ENCODE results near the gene HSPA8.
"Not testable (repeated sequence)": the region's sequence is repeated elsewhere in the genome, so short reads cannot be mapped to it uniquely, and the experiment has no call there.

Gene HSPA8

GRCh38 chr11:123061403-123062157 lies at the start of gene HSPA8:
TSS of gene HSPA8 (minus strand) at chr11:123062136. CDS start at chr11:123061324, 812 bp downstream.
- DNase-seq = peak; percentile 89

GRCh38 chr11:123111465-123111864 lies 49.5 kb upstream of the HSPA8 start:
- DNase-seq = no peak

- no peak for DNase-seq
Measured at GRCh38 chr11:123110397-123110796, 48.5 kb upstream of the HSPA8 start.

GRCh38 chr11:123107945-123108495 lies 46.1 kb upstream of the HSPA8 start:
- no peak for DNase-seq

- no peak for DNase-seq
Measured at GRCh38 chr11:123104697-123105096, 42.8 kb upstream of the HSPA8 start.

GRCh38 chr11:123103326-123103980 lies 41.5 kb upstream of the HSPA8 start:
- DNase-seq = peak; percentile 64

GRCh38 chr11:123100379-123101085 lies 38.6 kb upstream of the HSPA8 start:
- DNase-seq = no peak

GRCh38 chr11:123098990-123099389 lies 37.1 kb upstream of the HSPA8 start:
- no peak for DNase-seq

- DNase-seq = no peak
Measured at GRCh38 chr11:123093739-123094138, 31.8 kb upstream of the HSPA8 start.

GRCh38 chr11:123091506-123091905 lies 29.6 kb upstream of the HSPA8 start:
- no peak for DNase-seq

- not testable (repeated sequence) for DNase-seq
Measured at GRCh38 chr11:123090168-123090567, 28.2 kb upstream of the HSPA8 start.

GRCh38 chr11:123088896-123089295 lies 27.0 kb upstream of the HSPA8 start:
- not testable (repeated sequence) for DNase-seq

- not testable (repeated sequence) for DNase-seq
Measured at GRCh38 chr11:123087657-123088056, 25.7 kb upstream of the HSPA8 start.

- no peak for DNase-seq
Measured at GRCh38 chr11:123086305-123086704, 24.4 kb upstream of the HSPA8 start.

GRCh38 chr11:123085497-123085896 lies 23.6 kb upstream of the HSPA8 start:
- no peak for DNase-seq

- DNase-seq = no peak
Measured at GRCh38 chr11:123084454-123084853, 22.5 kb upstream of the HSPA8 start.

GRCh38 chr11:123083623-123084029 lies 21.7 kb upstream of the HSPA8 start:
- peak; percentile 86 for DNase-seq

- no peak for DNase-seq
Measured at GRCh38 chr11:123082977-123083376, 21.0 kb upstream of the HSPA8 start.

- no peak for DNase-seq
Measured at GRCh38 chr11:123080015-123080414, 18.1 kb upstream of the HSPA8 start.

GRCh38 chr11:123076484-123076883 lies 14.5 kb upstream of the HSPA8 start:
- no peak for DNase-seq

- DNase-seq = no peak
Measured at GRCh38 chr11:123073343-123074057, 11.6 kb upstream of the HSPA8 start.

GRCh38 chr11:123072762-123073161 lies 10.8 kb upstream of the HSPA8 start:
- no peak for DNase-seq

- no peak for DNase-seq
Measured at GRCh38 chr11:123072332-123072761, 10.4 kb upstream of the HSPA8 start.
